GM19395 (cell line): ENCODE data around the gene ZNF516.
"Not testable (repeated sequence)": the region's sequence is repeated elsewhere in the genome, so short reads cannot be mapped to it uniquely, and the experiment has no call there.

Experiments
- ATAC-seq: cut with Tn5 transposase; IDR thresholded peaks from one replicate; pipeline ENCODE4 v1.9.1; 2021; ENCODE audit warnings: mild to moderate bottlenecking, moderate library complexity; ENCODE audit not compliant: unreplicated experiment

The ZNF516 gene

GRCh38 chr18:76490670-76491472, 4.2 kb downstream of the ZNF516 start:
- ATAC-seq, result no peak

DNA sequence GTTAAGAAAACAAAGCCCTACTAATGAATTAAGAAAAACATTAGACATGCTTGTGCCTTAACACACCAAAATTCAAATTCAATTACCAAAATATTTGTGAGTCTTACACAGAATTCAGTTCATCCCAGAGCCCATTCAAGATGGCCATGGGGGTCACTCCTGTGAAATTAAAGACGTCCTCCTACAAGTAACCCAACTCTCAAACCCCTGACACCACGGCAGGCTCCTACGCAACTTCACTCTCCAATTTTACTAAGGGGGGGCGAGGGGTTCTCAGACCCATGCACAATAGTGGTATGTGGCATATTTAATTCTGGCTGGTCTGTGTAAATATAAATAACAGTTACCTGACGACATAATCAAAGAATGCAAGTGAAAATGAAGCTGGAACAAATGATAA, 5.0 kb downstream of the ZNF516 start:
- no peak for ATAC-seq

- no peak for ATAC-seq
Observed at GRCh38 chr18:76489081-76489480, 6.0 kb downstream of the ZNF516 start.

- ATAC-seq, result no peak
Observed at GRCh38 chr18:76488190-76488589, 6.9 kb downstream of the ZNF516 start.

DNA sequence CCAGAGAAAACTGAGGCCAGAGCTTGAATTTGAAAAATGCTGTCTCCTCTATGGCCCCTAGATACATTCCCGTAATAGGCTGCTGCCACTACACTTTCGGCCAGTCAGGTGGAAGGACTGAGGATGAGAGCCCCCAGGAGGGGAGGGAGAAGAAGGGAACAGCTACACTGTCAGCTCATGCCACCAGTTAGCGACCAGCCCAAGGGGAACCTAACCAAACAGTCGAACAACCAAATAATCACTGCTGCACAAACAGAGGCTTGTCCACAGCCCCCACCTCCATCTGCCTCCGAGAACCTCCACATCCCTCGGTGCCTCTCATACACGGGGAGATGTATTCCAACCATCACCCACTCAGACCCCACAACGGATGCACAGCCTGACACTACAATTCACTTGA, 7.3 kb downstream of the ZNF516 start:
- no peak for ATAC-seq

DNA sequence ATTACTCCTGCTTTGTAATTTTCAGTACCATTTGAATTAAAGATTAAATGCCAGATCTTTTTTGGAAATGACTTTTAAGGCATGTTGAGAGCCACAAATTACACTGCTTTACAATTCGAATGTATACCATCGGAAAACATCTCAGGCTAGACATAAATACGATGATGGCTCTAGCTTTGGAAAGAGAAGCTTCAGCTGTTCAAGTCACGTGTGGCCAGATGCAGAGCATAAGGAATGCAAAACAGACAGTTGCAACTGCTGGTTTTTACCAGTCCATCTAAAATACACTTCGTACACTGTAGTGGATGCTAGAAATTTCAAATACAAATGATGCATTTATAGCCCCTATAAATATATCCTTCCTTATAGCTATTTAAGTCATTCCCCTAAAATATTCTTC, 8.0 kb downstream of the ZNF516 start:
- ATAC-seq, result no peak

- ATAC-seq, result no peak
Observed at GRCh38 chr18:76486574-76486973, 8.5 kb downstream of the ZNF516 start.

DNA sequence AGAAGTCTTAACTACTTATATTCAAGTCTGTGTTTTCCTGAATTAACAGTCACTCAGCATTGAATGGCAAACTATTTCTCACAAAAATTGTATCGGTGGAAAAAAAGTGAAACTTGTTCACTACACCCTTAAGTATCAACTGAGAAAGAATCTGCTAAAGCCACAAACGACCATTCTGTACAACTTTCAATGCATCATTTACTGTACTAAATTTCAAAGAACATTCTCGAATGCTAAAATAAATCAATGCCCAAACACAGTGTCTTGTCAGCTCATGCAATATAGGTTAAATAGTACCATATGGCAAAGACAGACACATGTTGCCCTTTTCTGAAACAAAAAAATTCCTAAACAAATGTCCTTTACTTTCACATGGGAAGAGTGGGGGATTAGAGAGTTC, 9.0 kb downstream of the ZNF516 start:
- no peak for ATAC-seq

GRCh38 chr18:76484749-76485387, 10.2 kb downstream of the ZNF516 start:
- peak; percentile 50 for ATAC-seq

- no peak for ATAC-seq
Observed at GRCh38 chr18:76483780-76484179, 11.3 kb downstream of the ZNF516 start.

DNA sequence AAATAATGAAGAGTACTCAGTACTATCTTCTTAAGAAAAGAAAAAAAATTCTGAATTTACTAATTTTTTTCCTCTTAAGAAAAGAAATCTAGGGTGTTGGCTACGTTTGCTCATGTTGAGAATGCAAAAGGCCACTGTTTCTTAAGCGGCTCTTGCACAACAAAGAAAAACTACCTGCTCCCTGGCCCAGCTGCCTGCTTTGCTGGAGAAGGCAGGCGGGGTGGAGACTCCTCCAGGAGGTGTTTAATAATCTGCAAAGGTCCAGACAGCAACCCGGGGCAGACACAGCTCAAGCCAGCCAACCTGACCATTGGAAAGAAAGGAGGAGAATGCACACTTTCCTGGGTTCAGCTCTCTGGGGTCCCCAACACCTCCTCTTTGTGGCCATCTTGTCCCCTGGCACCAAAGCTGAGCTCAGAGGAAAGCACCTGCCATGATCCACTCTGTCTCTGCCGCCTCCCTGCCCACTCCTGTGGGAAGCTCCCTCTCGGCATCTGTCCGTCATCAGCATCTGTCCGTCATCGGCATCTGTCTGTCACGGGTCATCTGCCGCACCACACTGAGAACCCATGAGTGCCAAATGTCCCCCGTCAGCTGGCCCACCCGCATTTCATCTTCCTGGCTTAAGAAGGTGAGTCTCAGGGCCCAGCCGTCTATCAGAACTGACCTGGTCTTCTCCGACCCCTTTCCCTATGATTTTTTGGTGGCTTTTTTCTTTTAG, 11.9 kb downstream of the ZNF516 start:
- ATAC-seq, result no peak

DNA sequence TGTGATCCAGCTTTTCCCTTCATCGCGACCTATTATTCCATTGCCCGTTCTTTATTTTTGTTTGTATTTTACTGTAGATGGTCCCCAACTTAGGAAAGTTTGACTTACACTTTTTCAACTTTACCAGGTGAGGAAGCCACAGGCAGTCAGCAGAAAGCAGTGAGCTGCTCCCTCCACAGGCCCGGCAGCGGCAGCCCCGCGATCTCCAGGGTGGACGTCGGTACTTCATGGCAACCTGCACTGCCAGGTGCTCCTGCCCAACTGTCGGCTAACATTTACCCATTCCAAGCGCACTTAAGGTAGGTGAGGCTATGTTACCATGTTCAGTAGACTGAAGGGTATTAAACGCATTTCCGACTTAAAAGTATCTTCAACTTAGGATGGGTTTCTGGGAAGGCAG, 12.8 kb downstream of the ZNF516 start:
- no peak for ATAC-seq

GRCh38 chr18:76480913-76481312, 14.1 kb downstream of the ZNF516 start:
- no peak for ATAC-seq

DNA sequence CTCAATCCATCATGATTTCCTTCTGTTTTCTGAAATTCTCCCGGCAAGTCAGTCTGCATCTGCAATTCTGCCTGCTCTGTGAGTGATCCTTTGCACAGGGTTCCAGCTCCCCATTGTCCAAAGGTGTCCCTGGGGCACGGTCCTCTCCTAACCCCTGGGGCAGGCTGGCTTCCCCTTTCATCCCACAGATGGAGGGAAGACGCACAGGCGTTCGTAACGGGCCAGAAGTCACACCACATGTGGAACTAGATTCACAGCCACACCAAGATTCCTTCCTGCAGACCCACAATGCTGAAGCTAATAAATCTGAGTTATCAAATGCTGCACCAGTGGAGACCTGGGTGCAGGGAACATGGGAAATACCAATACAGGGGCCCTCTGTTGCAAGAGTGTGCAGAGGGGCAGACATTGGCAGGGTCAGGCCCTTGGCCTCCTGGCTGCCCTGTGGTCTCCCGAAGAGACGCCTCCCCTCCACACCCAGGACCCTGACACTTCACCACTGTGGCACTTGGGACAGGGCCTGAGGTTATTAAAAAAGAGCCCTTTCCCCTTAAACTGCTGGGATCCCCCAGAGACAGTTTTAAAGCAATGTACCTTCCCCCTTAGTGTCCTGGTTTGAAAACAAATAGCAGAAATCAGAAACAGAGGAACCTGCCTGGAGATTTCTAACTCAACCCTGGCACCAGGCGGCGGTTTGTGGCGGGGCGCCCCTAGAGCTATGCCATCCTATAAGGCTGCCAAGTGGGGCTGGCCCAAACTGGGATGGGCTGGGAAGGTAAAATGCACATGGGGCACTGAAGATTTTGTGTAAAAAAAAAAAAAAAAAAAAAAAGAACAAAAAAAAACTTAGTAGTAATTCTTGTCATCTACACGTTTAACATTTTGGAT, 15.4 kb downstream of the ZNF516 start:
- no peak for ATAC-seq

- ATAC-seq, result peak; percentile 78
Observed at GRCh38 chr18:76476665-76477561, 18.1 kb downstream of the ZNF516 start.

- no peak for ATAC-seq
Observed at GRCh38 chr18:76475450-76476194, 19.4 kb downstream of the ZNF516 start.

DNA sequence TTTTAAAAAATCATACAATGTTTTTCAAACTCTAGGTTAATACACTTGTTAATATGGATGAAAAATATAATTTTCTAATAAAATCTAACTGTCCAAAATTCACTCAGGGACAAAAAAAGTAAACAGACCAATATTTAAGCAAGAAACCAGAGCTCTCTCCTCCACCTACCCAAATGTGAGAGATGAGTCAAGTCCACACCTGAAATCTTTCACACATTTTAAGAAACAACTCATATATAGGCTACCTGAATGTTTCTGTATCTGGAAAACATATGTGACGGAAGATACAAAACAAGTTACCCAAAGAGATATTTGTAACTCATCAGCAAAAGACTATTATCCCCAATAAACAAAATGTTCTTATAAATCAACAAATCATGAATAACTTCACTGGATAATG, 20.2 kb downstream of the ZNF516 start:
- ATAC-seq, result no peak

GRCh38 chr18:76473521-76473920, 21.5 kb downstream of the ZNF516 start:
- ATAC-seq, result not testable (repeated sequence)

GRCh38 chr18:76472829-76473228, 22.2 kb downstream of the ZNF516 start:
- no peak for ATAC-seq
